Measurements from ENCODE around the gene ADA.

GRCh38 chr20:44658810-44659209 is 7.3 kb upstream of the ADA start:
- TF ChIP-seq EZH2 (IDR thresholded peaks at IDR 0.05; ENCODE audit: insufficient read depth, poor library complexity, severe bottlenecking) = no peak
- no peak for TF ChIP-seq EZH2phosphoT487 (IDR thresholded peaks at IDR 0.05; ENCODE audit: insufficient read depth, low read depth)

Data from GM23248 (cell line).